ENCODE data around the gene ZSCAN23. TPM values are rescaled to one million over a fixed set of nuclear protein-coding genes. Genes with fewer than 3 reads are reported as not detected.
"Not testable (repeated sequence)": the region's sequence is repeated elsewhere in the genome, so short reads cannot be mapped to it uniquely, and the experiment has no call there.

Gene ZSCAN23
- total RNA-seq, 2 experiments from 2014 or later = 1.3 TPM

- ChIA-PET CTCF (interaction anchor here (1.3 kb wide), 1 partner anchor 9 kb away, joined by 4 read pairs; no protein-coding TSS in a partner anchor), POLR2A (interaction anchor here (0.6 kb wide), 1 partner anchor 757 kb away, joined by 3 read pairs; no protein-coding TSS in a partner anchor)
These were observed 1.5 kb upstream of the ZSCAN23 start for GRCh38 chr6:28444759-28445158.

DNA sequence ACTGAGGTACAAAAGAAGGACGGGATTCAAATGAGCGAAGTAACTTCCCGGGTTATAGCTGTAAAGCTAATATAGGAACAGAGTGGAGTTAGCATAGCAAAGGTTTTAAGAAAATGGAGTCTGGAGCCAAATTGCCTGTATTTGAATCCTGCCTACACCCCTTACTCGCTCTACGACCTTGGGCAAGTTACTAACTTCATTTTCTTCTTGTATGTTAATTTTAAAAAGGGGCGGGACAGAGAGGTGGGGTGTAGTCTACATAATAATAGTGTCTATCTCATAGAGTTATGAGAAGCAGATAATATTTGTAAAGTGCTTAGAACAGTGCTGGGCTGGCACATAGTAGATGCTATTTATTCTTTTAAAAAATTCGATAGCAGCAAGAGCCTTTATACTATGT is 705 bp downstream of the ZSCAN23 start:
- CTCF ChIA-PET = no interaction called here
- POLR2A ChIA-PET = no interaction called here

- POLR2A ChIA-PET = no interaction called here
- CTCF ChIA-PET = no interaction called here
These were observed 6.9 kb downstream of the ZSCAN23 start for GRCh38 chr6:28436404-28436803.

DNA sequence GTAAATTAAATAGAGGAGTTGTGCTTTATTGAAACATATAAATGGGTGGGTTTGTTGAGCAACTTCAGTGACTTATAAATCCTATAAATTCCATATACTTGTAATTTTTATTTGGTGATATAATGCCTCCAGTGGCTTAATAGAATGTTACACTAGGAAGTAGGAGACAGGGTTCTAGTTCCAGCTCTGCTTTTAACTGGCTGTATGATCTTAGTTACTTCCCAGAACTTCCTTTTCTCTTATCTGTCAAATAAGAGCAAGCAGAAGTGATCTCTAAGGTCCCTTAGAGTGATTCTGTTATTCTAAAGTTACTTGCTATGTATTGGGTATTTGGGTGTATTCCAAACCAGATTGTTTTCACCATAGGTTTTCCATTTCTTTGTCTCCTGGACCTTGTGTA is 10.2 kb downstream of the ZSCAN23 start:
- ChIA-PET CTCF (no interaction called here), POLR2A (no interaction called here)

DNA sequence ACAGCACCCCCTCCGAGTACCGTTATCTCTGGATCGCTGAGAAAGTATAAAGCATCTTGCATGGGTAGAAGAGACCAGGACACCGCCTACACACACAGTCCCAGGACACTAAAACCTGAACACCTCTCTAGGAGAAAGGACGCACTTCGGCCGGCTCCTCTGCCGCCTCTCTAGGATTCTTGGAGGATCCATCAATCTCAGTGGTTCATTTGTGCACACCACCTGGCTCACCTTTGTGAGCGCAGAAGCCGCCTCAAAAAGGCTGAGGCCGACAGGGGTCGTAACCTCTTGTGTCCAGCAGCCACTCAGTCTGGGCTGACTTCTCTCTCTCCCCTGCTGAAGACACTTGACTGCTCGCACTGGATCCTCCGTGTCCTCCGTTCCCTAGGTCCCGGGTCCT is 13.5 kb downstream of the ZSCAN23 start:
- POLR2A ChIA-PET = no interaction called here

DNA sequence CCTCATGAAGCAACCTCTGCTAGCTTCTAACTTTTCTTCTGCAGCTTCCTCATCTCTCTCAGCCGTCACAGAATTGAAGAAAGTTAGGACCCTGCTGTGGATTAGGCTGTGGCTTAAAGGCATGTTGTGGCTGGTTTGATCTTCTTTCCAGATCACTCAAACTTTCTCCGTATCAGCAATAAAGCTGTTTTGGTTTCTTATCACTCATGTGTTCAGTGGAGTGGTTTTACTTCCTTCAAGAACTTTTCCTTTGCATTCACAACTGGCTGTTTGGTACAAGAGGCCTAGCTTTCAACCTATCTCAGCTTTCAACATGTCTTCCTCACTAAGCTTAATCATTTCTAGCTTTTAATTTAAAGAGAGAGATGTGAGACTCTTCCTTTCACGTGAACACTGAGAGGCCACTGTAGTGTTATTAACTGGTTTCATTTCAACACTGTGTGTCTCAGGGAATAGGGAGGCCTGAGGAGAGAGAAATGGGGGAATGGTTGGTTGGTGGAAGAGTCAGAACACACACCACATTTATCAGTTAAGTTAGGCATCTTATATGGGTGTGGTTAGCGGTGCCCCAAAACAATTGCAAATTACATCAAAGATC is 17.2 kb downstream of the ZSCAN23 start:
- ChIA-PET POLR2A (interaction anchor here (0.5 kb wide), 1 partner anchor 202 kb away, joined by 4 read pairs; no protein-coding TSS in a partner anchor), CTCF (no interaction called here)

More for the DNA sequence above, 13.5 kb downstream of the ZSCAN23 start:
- CTCF ChIA-PET = no interaction called here

DNA sequence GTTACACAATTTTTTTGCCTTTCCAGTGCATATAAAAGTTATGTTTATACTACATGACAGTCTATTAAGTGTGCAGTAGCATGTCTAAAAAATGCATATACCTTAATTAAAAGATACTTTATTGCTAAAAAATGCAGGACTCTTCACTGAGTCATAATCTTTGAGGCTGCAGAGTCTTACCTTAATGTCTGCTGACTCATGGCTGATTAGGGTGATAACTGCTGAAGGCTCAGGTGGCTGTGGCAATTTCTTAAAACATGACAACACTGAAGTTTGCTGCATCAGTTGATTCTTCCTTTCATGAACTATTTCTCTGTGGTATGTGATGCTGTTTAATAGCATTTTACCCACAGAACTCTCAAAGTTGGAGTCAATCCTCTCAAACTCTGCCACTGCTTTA is 19.1 kb downstream of the ZSCAN23 start:
- CTCF ChIA-PET = no interaction called here

GRCh38 chr6:28423546-28423945 is 19.7 kb downstream of the ZSCAN23 start:
- POLR2A ChIA-PET = no interaction called here

More for the DNA sequence above, 19.1 kb downstream of the ZSCAN23 start:
- POLR2A ChIA-PET = no interaction called here

DNA sequence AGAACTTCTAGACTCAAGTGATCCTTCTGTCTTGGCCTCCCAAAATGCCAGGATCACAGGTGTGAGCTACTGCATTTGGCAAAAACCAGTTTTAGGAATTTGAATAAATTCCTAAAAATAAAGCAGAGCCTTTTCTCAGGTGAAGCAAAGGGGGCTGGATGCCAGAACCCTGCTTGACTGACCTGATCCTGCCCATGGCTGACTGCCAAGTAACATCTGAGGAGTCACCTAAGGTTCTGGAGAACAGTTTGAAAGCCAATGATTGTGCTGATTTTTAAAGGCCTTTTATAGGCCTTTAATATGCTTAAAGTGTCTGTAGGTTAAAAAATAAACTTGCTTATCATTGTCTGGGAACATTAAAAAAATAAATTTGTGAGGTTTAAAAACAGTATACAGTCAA is 29.6 kb downstream of the ZSCAN23 start:
- CTCF ChIA-PET = no interaction called here
- POLR2A ChIA-PET = no interaction called here

More at GRCh38 chr6:28423546-28423945, 19.7 kb downstream of the ZSCAN23 start:
- CTCF ChIA-PET = interaction anchor here (0.7 kb wide), 1 partner anchor 21 kb away, joined by 3 read pairs; no protein-coding TSS in a partner anchor

DNA sequence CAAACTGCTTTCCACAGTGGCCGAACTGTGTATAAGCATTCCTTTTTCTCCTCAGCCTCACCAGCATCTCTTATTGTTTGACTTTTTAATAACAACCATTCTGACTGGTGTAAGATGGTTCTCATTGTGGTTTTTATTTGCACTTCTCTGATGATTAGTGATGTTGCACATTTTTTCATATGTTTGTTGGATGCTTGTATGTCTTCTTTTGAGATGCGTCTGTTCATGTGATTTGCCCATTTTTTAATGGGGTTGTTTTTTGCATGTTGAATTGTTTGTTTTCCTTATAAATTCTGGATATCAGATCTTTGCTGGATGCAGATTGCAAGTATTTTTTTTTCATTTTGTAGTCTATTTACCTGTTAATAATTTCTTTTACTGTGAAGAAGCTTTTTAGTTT is 32.5 kb downstream of the ZSCAN23 start:
- ChIA-PET CTCF (interaction anchor here (0.7 kb wide), 1 partner anchor 303 kb away, joined by 4 read pairs; no protein-coding TSS in a partner anchor), POLR2A (no interaction called here)

DNA sequence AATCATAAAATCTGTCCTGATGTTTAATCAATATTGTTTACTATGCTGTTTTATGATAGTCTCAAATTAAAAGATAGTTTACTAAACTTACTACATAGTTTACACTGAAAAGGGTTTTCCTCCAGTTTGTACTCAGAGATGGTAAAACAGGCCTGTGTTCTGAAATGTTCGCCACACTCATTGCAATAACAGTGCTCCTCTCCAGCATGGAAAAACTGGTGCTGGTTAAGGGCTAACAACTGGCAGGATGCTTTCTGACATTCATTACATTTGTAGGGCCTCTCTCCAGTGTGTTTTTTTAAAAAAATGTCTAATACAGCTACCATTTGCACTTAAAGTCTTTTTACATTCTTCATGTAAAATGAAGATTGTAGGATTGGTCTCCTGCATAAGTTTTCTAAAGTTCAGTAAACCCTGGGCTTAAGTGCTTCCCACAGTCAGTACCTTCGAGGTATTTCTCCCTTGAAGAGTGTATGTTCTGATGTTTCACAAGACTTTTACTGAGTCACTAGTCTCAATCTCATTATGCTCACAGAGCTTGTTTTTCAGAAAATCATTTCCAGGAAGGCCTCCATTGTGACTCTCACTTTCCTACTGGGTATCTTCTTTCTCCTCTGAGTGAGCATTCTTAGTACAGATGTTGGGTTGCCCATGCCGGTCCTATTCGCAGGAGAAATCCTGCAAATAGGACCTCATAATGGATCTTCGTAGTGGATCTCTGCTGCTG is 35.1 kb downstream of the ZSCAN23 start:
- ChIA-PET CTCF (no interaction called here), POLR2A (no interaction called here)

DNA sequence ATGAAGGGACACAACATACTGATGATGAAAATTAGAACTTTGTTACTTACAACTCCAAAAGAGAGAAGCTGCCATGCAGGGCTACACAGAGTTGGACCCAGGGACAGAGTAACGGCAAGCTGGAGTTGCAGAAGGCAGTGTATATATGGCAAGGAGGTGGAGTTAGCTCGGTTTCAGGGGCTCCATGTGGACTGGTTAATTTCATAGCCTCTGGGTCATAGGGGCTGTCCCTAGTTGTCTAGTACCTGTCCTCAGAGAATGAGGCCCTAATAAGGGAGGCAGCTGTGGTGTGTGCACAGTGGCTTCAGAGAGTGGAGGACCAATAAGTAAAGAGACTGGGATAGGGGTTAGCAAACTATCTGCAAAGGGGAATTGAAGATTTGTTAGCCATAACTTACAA is 35.9 kb downstream of the ZSCAN23 start:
- ChIA-PET CTCF (no interaction called here), POLR2A (no interaction called here)

GRCh38 chr6:28403923-28404322 is 39.4 kb downstream of the ZSCAN23 start:
- CTCF ChIA-PET, POLR2A ChIA-PET: not testable (repeated sequence)

GRCh38 chr6:28402197-28402596 is 41.1 kb downstream of the ZSCAN23 start:
- POLR2A ChIA-PET = no interaction called here

DNA sequence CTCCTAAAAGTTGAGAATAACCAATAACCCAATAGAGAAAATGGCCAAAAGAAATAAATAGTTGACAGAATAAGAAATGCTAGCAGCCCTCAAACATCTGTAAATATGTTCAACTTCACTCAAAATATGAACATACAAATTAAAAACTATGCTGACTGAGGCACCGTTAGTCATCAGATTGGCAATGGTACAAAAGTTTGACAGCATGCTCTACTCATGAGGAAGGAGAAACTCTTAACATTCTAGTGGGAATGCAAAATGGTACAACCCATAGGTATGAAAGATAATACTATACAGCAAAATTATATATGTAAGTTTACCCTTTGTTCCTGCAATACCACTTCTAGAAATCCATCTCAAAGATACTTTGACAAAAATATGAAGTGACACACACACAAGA is 42.1 kb downstream of the ZSCAN23 start:
- ChIA-PET POLR2A (no interaction called here), CTCF (no interaction called here)

More at GRCh38 chr6:28402197-28402596, 41.1 kb downstream of the ZSCAN23 start:
- CTCF ChIA-PET = interaction anchor here (1.1 kb wide), 1 partner anchor 21 kb away, joined by 3 read pairs; no protein-coding TSS in a partner anchor

DNA sequence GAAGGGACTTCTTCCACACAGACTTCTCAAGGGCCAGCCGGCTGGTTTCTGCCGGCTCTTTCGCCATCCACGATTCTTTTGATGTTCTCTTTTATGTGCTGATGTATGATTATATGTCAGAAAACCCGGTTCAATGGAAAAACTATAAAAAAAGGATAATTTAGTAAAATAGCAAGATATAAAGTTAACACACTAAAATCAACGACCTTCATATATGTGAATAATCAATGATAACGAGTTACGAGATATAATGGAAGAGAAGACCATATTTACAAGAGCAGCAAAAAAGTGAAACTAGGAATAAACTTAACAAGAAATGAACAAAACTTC is 43.2 kb downstream of the ZSCAN23 start:
- ChIA-PET CTCF (no interaction called here), POLR2A (no interaction called here)

DNA sequence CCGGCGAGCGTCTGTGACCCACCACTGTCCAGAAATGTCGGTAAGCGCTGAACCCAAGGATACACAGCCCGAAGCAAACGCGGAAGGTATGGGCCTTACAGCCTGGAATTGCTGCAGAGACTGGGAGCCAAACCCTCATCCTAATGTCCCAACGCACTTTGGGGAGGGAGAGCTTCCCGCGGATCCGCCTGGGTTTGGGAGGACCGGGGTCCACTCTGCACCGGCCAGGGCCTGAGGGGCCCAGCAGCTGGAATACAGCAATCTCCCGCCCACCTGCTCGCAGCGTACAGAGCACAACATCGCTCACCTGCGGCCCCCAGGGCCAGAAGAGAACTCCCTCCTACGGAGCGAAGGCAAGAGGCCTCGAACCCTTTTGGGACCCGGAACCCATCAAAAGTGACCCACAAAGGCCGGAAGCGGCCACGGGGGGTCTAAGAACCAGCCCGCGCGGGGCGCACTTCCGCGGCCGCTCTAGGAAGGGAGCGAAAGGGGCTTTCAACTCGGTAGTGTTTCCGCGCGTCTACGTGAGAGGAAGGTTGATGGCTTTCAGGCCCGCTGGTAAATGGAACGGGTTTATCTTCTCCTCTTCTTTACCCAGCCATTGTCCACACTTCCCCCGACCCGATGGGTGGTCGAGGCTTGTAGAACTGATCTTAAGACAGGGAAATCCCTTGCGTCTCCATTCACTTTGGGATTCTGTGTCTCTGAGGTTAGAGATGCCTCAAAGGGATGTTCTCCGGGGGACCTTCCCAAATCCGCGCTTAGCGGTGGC is 43.8 kb downstream of the ZSCAN23 start, which contains the start of gene ZSCAN12:
TSS of gene ZSCAN12 (minus strand) at position 398 of the 772 bp plus-strand sequence. CDS start 1,342 bp downstream, outside the sequence.
- CTCF ChIA-PET = no interaction called here
- POLR2A ChIA-PET = interaction anchor here (0.9 kb wide), 1 partner anchor 263 kb away, joined by 3 read pairs; no protein-coding TSS in a partner anchor

DNA sequence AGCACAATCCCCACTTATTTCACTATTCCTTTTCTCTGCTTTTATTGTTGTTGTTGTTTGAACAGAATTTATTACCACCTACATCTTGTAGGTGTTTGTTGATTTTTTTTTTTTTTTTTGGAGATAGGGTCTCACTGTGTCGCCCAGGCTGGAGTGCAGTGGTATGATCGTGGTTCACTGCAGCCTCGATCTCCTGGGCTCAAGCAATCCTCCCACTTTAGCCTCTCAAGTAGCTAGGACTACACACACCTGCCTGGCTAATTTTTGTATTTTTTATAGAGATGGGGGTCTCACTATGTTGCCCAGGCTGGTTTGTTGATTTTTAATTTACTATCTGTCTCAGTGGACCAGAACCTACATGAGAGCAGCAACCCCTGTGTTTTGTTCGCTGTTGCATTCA is 47.4 kb downstream of the ZSCAN23 start:
- ChIA-PET CTCF (interaction anchor here (1.6 kb wide), 1 partner anchor 40 kb away, joined by 5 read pairs; no protein-coding TSS in a partner anchor), POLR2A (no interaction called here)

DNA sequence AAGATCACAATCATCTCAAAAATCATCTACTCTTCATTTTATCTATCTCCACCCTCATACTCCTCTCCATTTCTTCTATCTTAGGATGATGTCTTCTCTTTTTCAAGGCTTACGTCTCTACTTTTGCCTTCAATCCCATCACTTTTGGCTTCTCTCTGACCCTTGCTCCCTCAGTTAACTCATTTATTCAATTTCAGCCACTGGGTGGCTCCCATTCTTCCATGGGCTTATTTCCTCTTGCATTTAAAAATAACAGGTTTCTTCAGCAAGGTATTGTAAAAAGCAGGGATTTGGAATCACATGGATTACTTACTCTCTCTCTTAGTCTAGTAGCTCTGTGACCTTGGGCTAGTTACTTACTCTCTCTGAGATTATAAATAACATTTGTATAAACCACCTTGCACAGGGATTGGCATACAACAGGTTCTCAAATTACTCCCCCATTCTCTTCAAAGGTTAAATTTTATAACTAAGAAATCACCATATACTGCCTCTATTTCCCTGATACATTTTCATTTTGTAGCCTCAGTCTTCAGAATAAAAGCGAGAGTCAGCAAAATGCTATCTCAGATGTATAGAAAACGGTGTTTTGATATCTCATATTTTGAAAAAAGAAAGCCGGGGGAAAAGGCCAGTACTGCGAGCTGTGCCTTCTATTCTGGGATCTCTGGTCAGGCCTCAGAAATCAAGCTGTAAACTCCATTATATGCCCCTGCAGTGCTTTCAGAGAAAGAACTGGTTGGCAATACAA is 49.2 kb downstream of the ZSCAN23 start:
- ChIA-PET CTCF (no interaction called here), POLR2A (no interaction called here)

DNA sequence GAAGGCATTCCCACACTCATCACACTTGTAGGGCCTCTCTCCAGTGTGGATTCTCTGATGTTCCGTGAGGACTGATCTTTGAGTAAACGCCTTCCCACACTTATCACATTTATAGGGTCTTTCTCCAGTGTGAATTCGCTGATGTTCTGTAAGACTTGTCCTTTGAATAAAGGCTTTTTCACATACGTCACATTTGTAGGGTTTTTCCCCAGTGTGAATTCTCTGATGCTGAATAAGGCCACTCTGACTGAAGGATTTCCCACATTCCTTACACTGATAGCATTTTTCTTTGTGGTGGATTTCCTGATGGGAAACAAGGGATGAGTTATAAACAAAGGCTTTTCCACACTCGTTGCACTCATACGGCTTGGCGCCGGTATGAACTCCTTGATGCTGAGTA is 52.6 kb downstream of the ZSCAN23 start:
- CTCF ChIA-PET = no interaction called here
- POLR2A ChIA-PET = no interaction called here
